Measurements from ENCODE around the gene WDR47.

Gene WDR47

GRCh38 chr1:109050228-109050995 lies 8.5 kb upstream of the WDR47 start:
- H3K36me3 ChIP-seq (replicated peaks in 1 of 2; ENCODE audit: control insufficient read depth in 2 of 2, insufficient read depth in 2 of 2, low read length in 2 of 2) = no peaks in the 10 kb centered on the region
- H2BK5ac ChIP-seq (ENCODE audit: low read length) = no peak overlapping the region
- no peaks in the 10 kb centered on the region for H3K4me1 ChIP-seq (ENCODE audit: control insufficient read depth in 2 of 2, insufficient read depth in 1 of 2, low read depth in 1 of 2, low read length in 2 of 2)
- no peaks in the 10 kb centered on the region for H3K9me3 ChIP-seq (replicated peaks in 1 of 2; ENCODE audit: control insufficient read depth in 2 of 2, insufficient read depth in 1 of 2, low read depth in 1 of 2, low read length in 2 of 2)
- WGBS, 2 donors (ENCODE audit: extremely low coverage in 2 of 2, insufficient read length in 2 of 2, insufficient replicate concordance in 1 of 2) = no CpG with 5 or more reads among the region's 7 CpGs
- no peak overlapping the region for H3K23ac ChIP-seq (ENCODE audit: low read depth, low read length, poor library complexity)
- H3K4ac ChIP-seq (ENCODE audit: low read length) = no peak overlapping the region
- no peaks in the 10 kb centered on the region for H3K79me1 ChIP-seq (ENCODE audit: low read depth, low read length)
- no peaks in the 10 kb centered on the region for H3K27me3 ChIP-seq (ENCODE audit: control insufficient read depth in 3 of 3, insufficient read depth in 3 of 3, low read depth in 1 of 3, low read length in 3 of 3)
- no peak overlapping the region for H3K9ac ChIP-seq (ENCODE audit: low read depth, low read length, poor library complexity)
- H3K4me3 ChIP-seq (ENCODE audit: low read length in 2 of 2) = no peak overlapping the region
- H2BK12ac ChIP-seq (ENCODE audit: low read length) = no peak overlapping the region
- H2BK15ac ChIP-seq (ENCODE audit: low read length) = no peak overlapping the region
- no peak overlapping the region for H4K8ac ChIP-seq (ENCODE audit: low read depth, low read length)
- H4K91ac ChIP-seq (ENCODE audit: low read depth, low read length, poor library complexity) = no peak overlapping the region
- H3K27ac ChIP-seq (replicated peaks; ENCODE audit: low read length) = no peak overlapping the region
- no peak overlapping the region for H2AK5ac ChIP-seq (ENCODE audit: low read depth, low read length)
- no peak overlapping the region for H3K18ac ChIP-seq (ENCODE audit: low read length)
- H3K14ac ChIP-seq (ENCODE audit: low read length) = no peak overlapping the region
- H2AFZ ChIP-seq (ENCODE audit: low read length) = no peak overlapping the region
- H2BK120ac ChIP-seq (ENCODE audit: low read depth, low read length) = no peak overlapping the region
- DNase-seq (ENCODE audit: low spot score) = no peak
- H3K4me2 ChIP-seq (ENCODE audit: insufficient read depth, low read length, poor library complexity, severe bottlenecking) = no peak overlapping the region

- Histone ChIP-seq H3K14ac (ENCODE audit: low read length) (no peak overlapping the region), H3K4me2 (ENCODE audit: insufficient read depth, low read length, poor library complexity, severe bottlenecking) (no peak overlapping the region), H3K18ac (ENCODE audit: low read length) (no peak overlapping the region), H3K27ac (replicated peaks; ENCODE audit: low read length) (no peak overlapping the region), H3K79me1 (ENCODE audit: low read depth, low read length) (no peaks in the 10 kb centered on the region), H4K8ac (ENCODE audit: low read depth, low read length) (no peak overlapping the region), H4K91ac (ENCODE audit: low read depth, low read length, poor library complexity) (no peak overlapping the region), H3K9ac (ENCODE audit: low read depth, low read length, poor library complexity) (no peak overlapping the region), H3K27me3 (ENCODE audit: control insufficient read depth in 3 of 3, insufficient read depth in 3 of 3, low read depth in 1 of 3, low read length in 3 of 3) (no peaks in the 10 kb centered on the region), H3K4me3 (ENCODE audit: low read length in 2 of 2) (no peak overlapping the region), H2AK5ac (ENCODE audit: low read depth, low read length) (no peak overlapping the region), H3K4ac (ENCODE audit: low read length) (no peak overlapping the region), H2BK5ac (ENCODE audit: low read length) (no peak overlapping the region), H3K23ac (ENCODE audit: low read depth, low read length, poor library complexity) (no peak overlapping the region), H2BK12ac (ENCODE audit: low read length) (no peak overlapping the region), H3K4me1 (ENCODE audit: control insufficient read depth in 2 of 2, insufficient read depth in 1 of 2, low read depth in 1 of 2, low read length in 2 of 2) (no peaks in the 10 kb centered on the region), H2BK15ac (ENCODE audit: low read length) (no peak overlapping the region), H2AFZ (ENCODE audit: low read length) (no peak overlapping the region), H2BK120ac (ENCODE audit: low read depth, low read length) (no peak overlapping the region), H3K9me3 (replicated peaks in 1 of 2; ENCODE audit: control insufficient read depth in 2 of 2, insufficient read depth in 1 of 2, low read depth in 1 of 2, low read length in 2 of 2) (no peaks in the 10 kb centered on the region), H3K36me3 (replicated peaks in 1 of 2; ENCODE audit: control insufficient read depth in 2 of 2, insufficient read depth in 2 of 2, low read length in 2 of 2) (no peaks in the 10 kb centered on the region)
- no CpG with 5 or more reads among the region's 2 CpGs for WGBS, 2 donors (ENCODE audit: extremely low coverage in 2 of 2, insufficient read length in 2 of 2, insufficient replicate concordance in 1 of 2)
- no peak for DNase-seq (ENCODE audit: low spot score)
Measured at GRCh38 chr1:109048335-109048734, 6.4 kb upstream of the WDR47 start.

GRCh38 chr1:109047339-109047738 lies 5.4 kb upstream of the WDR47 start:
- Histone ChIP-seq H2BK120ac (ENCODE audit: low read depth, low read length) (no peak overlapping the region), H2BK12ac (ENCODE audit: low read length) (no peak overlapping the region), H3K14ac (ENCODE audit: low read length) (no peak overlapping the region), H3K9me3 (replicated peaks in 1 of 2; ENCODE audit: control insufficient read depth in 2 of 2, insufficient read depth in 1 of 2, low read depth in 1 of 2, low read length in 2 of 2) (no peaks in the 10 kb centered on the region), H2BK15ac (ENCODE audit: low read length) (no peak overlapping the region), H3K27me3 (ENCODE audit: control insufficient read depth in 3 of 3, insufficient read depth in 3 of 3, low read depth in 1 of 3, low read length in 3 of 3) (no peaks in the 10 kb centered on the region), H2AFZ (ENCODE audit: low read length) (no peak overlapping the region), H3K4me2 (ENCODE audit: insufficient read depth, low read length, poor library complexity, severe bottlenecking) (no peak overlapping the region), H3K18ac (ENCODE audit: low read length) (no peak overlapping the region), H3K23ac (ENCODE audit: low read depth, low read length, poor library complexity) (no peak overlapping the region), H2AK5ac (ENCODE audit: low read depth, low read length) (no peak overlapping the region), H3K27ac (replicated peaks; ENCODE audit: low read length) (no peak overlapping the region), H3K9ac (ENCODE audit: low read depth, low read length, poor library complexity) (no peak overlapping the region), H4K91ac (ENCODE audit: low read depth, low read length, poor library complexity) (no peak overlapping the region), H2BK5ac (ENCODE audit: low read length) (no peak overlapping the region), H4K8ac (ENCODE audit: low read depth, low read length) (no peak overlapping the region), H3K4me1 (ENCODE audit: control insufficient read depth in 2 of 2, insufficient read depth in 1 of 2, low read depth in 1 of 2, low read length in 2 of 2) (peaks cover under 1 to 1% of the 10 kb centered on the region in 2 donors), H3K79me1 (ENCODE audit: low read depth, low read length) (no peaks in the 10 kb centered on the region), H3K36me3 (replicated peaks in 1 of 2; ENCODE audit: control insufficient read depth in 2 of 2, insufficient read depth in 2 of 2, low read length in 2 of 2) (no peaks in the 10 kb centered on the region), H3K4ac (ENCODE audit: low read length) (no peak overlapping the region), H3K4me3 (ENCODE audit: low read length in 2 of 2) (no peak overlapping the region)
- DNase-seq (ENCODE audit: low spot score) = no peak
- WGBS, 2 donors (ENCODE audit: extremely low coverage in 2 of 2, insufficient read length in 2 of 2, insufficient replicate concordance in 1 of 2) = no CpG with 5 or more reads among the region's 6 CpGs

GRCh38 chr1:109046671-109047070 lies 4.8 kb upstream of the WDR47 start:
- Histone ChIP-seq H3K18ac (ENCODE audit: low read length) (no peak overlapping the region), H2AK5ac (ENCODE audit: low read depth, low read length) (no peak overlapping the region), H2AFZ (ENCODE audit: low read length) (no peak overlapping the region), H3K36me3 (replicated peaks in 1 of 2; ENCODE audit: control insufficient read depth in 2 of 2, insufficient read depth in 2 of 2, low read length in 2 of 2) (no peaks in the 10 kb centered on the region), H3K27ac (replicated peaks; ENCODE audit: low read length) (no peak overlapping the region), H3K79me1 (ENCODE audit: low read depth, low read length) (no peaks in the 10 kb centered on the region), H3K9me3 (replicated peaks in 1 of 2; ENCODE audit: control insufficient read depth in 2 of 2, insufficient read depth in 1 of 2, low read depth in 1 of 2, low read length in 2 of 2) (no peaks in the 10 kb centered on the region), H3K27me3 (ENCODE audit: control insufficient read depth in 3 of 3, insufficient read depth in 3 of 3, low read depth in 1 of 3, low read length in 3 of 3) (no peaks in the 10 kb centered on the region), H2BK15ac (ENCODE audit: low read length) (no peak overlapping the region), H2BK12ac (ENCODE audit: low read length) (no peak overlapping the region), H2BK5ac (ENCODE audit: low read length) (no peak overlapping the region), H3K23ac (ENCODE audit: low read depth, low read length, poor library complexity) (no peak overlapping the region), H3K4ac (ENCODE audit: low read length) (no peak overlapping the region), H4K91ac (ENCODE audit: low read depth, low read length, poor library complexity) (no peak overlapping the region), H2BK120ac (ENCODE audit: low read depth, low read length) (no peak overlapping the region), H4K8ac (ENCODE audit: low read depth, low read length) (no peak overlapping the region), H3K4me3 (ENCODE audit: low read length in 2 of 2) (no peak overlapping the region), H3K4me2 (ENCODE audit: insufficient read depth, low read length, poor library complexity, severe bottlenecking) (no peak overlapping the region), H3K9ac (ENCODE audit: low read depth, low read length, poor library complexity) (no peak overlapping the region), H3K14ac (ENCODE audit: low read length) (no peak overlapping the region), H3K4me1 (ENCODE audit: control insufficient read depth in 2 of 2, insufficient read depth in 1 of 2, low read depth in 1 of 2, low read length in 2 of 2) (peaks cover 2 to 3% of the 10 kb centered on the region in 2 donors)
- no CpG with 5 or more reads among the region's 4 CpGs for WGBS, 2 donors (ENCODE audit: extremely low coverage in 2 of 2, insufficient read length in 2 of 2, insufficient replicate concordance in 1 of 2)
- no peak for DNase-seq (ENCODE audit: low spot score)

All from neuronal stem cell (in vitro differentiated cells).